Measurements from ENCODE around the gene P2RY13.

P2RY13 gene

DNA sequence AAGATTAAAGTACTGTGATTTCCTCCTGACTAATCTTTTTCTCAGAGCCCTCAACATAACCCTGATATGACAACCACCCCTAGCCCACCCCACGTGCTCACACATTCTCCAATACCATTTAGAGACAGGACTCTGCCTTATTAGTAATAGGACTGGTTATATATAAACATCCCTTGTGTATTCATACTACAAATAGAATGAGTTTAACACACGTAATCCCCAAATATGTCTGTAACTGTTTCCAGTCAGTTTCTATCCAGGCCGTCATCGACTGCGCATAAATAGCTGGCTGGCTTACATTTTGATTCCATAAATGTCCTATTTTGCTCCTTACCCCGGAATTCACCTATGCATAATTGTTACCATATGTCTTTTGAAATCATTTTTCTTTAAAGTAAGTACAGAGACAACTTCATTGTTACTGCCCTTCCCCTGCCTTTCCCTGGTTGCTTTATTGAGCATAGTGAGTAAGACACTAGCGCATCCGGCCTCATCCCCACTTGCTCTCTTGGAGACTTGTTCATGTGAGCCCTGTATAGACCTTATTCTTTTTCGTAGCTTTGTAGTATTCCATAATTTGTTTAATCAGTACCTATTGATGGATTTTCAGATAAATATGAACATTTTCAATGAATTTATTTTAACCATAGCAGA, 47.6 kb downstream of the P2RY13 start:
- no peaks in the 10 kb centered on the region for H3K36me3 Mint-ChIP-seq (ENCODE audit: insufficient read depth)
- no peaks in the 10 kb centered on the region for H3K9me3 Mint-ChIP-seq
- peaks cover 11% of the 10 kb centered on the region for H3K4me1 Mint-ChIP-seq
- no peak for ATAC-seq (replicated peaks; ENCODE audit: extremely low read depth, poor library complexity, severe bottlenecking)
- DNase-seq (ENCODE audit: low spot score in 2 of 2): no peak
- no peak overlapping the region for H3K27ac Mint-ChIP-seq (ENCODE audit: low read depth)
- no peaks in the 10 kb centered on the region for H3K27me3 Mint-ChIP-seq
- no peak overlapping the region for H3K4me3 Mint-ChIP-seq

DNA sequence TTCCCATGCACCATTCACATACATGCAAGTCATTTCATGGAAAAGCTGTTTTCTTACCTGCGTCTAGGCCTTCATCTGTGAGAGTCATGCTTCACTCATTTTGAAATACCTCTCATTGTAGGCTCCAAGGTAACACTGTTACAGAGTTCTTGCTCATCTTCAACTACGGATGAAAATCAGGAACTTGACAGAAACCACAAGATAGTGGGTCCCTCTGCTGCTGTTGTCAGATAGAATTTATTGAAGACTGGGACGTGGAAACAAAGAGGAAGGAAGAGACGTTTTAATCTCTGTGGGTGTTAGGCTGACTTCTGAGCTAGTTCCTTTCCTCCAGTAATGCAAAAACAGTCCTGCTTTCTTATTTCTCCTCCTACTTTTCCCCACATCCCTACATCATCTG, 51.1 kb downstream of the P2RY13 start, which contains the start of gene P2RY14:
TSS of gene P2RY14 (minus strand) at position 313 of the 400 bp plus-strand sequence. CDS start 64,226 bp downstream, outside the sequence.
- H3K27me3 Mint-ChIP-seq: no peaks in the 10 kb centered on the region
- H3K4me3 Mint-ChIP-seq: no peak within 1 kb of the TSS
- H3K36me3 Mint-ChIP-seq (ENCODE audit: insufficient read depth): no peaks in the 10 kb centered on the region
- H3K9me3 Mint-ChIP-seq: no peaks in the 10 kb centered on the region
- H3K27ac Mint-ChIP-seq (ENCODE audit: low read depth): peak within 1 kb of the TSS; percentile 53
- H3K4me1 Mint-ChIP-seq: peaks cover 19% of the 10 kb centered on the region
- ATAC-seq (replicated peaks; ENCODE audit: extremely low read depth, poor library complexity, severe bottlenecking) (peak; percentile 41), DNase-seq (ENCODE audit: low spot score in 2 of 2) (no peak)

DNA sequence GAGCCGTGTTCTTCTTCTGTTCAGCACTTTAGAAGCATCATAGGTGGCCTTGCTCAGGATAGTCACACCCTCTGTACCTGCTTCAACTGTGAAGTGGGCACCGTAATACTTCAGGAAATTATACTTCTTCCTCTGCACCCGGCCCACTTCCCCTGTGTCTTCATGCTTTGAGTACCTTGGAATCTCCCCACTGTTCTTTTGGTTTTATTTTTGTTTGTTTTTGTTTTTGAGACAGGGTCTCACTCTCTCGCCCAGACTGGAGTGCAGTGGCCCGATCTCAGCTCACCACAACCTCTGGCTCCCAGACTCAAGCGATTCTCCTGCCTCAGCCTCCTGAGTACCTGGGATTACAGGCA, 52.7 kb downstream of the P2RY13 start:
- H3K4me3 Mint-ChIP-seq: peak overlapping the region; percentile 50
- DNase-seq (ENCODE audit: low spot score in 2 of 2): peak in 1 of 2 donors; percentile 14
- H3K27ac Mint-ChIP-seq (ENCODE audit: low read depth): peak overlapping the region; percentile 16
- H3K4me1 Mint-ChIP-seq: peaks cover 19% of the 10 kb centered on the region
- ATAC-seq (replicated peaks; ENCODE audit: extremely low read depth, poor library complexity, severe bottlenecking): peak; percentile 75
- no peaks in the 10 kb centered on the region for H3K9me3 Mint-ChIP-seq
- no peaks in the 10 kb centered on the region for H3K36me3 Mint-ChIP-seq (ENCODE audit: insufficient read depth)
- H3K27me3 Mint-ChIP-seq: no peaks in the 10 kb centered on the region
